Gastrocnemius medialis (tissue), 4 donors: ENCODE results near the gene ERI2.

Source experiments
- CTCF ChIP-seq, 5 experiments: fragments of 450-650 bp in 3 of 5; fragments of 200-600 bp in 2 of 5; sonication (generic) in 2 of 5; IDR thresholded peaks in 4 of 5; conservative IDR thresholded peaks in 1 of 5; 1 replicate in 4 of 5; 2 replicates in 1 of 5; pipeline ENCODE4 v1.5.1; 2016 to 2019; ENCODE audit warnings: antibody characterized with exemption in 5 of 5, mild to moderate bottlenecking in 3 of 5, moderate library complexity in 3 of 5
- POLR2A ChIP-seq, 2 donors: fragments of 450-650 bp; IDR thresholded peaks; one replicate each; pipeline ENCODE4 v1.6.1; 2017; ENCODE audit warnings: antibody characterized with exemption in 2 of 2, mild to moderate bottlenecking in 2 of 2, moderate library complexity in 2 of 2

GRCh38 chr16:20849589-20850390, 43.5 kb upstream of the ERI2 start:
- TF ChIP-seq CTCF (IDR thresholded peaks at IDR 0.05 in 4 of 5, conservative IDR thresholded peaks at IDR 0.05 in 1 of 5): peak; percentile 89 to 96 (median 96)
- no peak for TF ChIP-seq POLR2A (IDR thresholded peaks at IDR 0.05)
